ENCODE results near the gene TOGARAM1.

TOGARAM1 gene

DNA sequence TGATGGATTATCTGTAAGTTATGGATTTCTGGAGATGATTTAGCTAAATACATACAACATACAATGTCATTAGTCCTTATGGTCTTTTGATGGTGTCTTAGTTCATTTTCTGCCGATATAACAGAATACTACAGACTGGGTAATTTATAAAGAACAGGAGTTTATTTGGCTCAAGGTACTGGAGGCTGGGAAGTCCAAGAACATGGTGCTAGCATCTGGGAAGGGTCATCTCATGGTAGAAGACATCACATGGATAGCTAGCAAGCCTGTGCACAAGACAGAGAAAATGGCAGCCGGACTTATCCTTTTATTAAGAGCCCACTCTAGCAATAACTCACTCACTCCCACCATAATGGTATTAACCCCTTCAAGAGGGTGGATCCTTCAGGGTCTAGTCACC lies 24.4 kb upstream of the TOGARAM1 start:
- Histone ChIP-seq H3K27me3 (ENCODE audit: insufficient read depth, low read depth) (no peaks in the 10 kb centered on the region), H3K36me3 (ENCODE audit: insufficient read depth) (no peaks in the 10 kb centered on the region), H3K4me1 (ENCODE audit: low read depth, poor library complexity, severe bottlenecking) (no peaks in the 10 kb centered on the region), H3K4me3 (IDR thresholded peaks at IDR 0.05; ENCODE audit: insufficient read depth, low read depth, low read length) (no peak overlapping the region), H2AFZ (ENCODE audit: low read depth) (no peak overlapping the region), H4K20me1 (ENCODE audit: insufficient read depth) (no peaks in the 10 kb centered on the region), H3K4me2 (no peak overlapping the region), H3K9ac (no peak overlapping the region), H3K79me2 (ENCODE audit: insufficient read depth, low read depth) (no peaks in the 10 kb centered on the region), H3K27ac (no peak overlapping the region)
- TF ChIP-seq, protein P1, sequence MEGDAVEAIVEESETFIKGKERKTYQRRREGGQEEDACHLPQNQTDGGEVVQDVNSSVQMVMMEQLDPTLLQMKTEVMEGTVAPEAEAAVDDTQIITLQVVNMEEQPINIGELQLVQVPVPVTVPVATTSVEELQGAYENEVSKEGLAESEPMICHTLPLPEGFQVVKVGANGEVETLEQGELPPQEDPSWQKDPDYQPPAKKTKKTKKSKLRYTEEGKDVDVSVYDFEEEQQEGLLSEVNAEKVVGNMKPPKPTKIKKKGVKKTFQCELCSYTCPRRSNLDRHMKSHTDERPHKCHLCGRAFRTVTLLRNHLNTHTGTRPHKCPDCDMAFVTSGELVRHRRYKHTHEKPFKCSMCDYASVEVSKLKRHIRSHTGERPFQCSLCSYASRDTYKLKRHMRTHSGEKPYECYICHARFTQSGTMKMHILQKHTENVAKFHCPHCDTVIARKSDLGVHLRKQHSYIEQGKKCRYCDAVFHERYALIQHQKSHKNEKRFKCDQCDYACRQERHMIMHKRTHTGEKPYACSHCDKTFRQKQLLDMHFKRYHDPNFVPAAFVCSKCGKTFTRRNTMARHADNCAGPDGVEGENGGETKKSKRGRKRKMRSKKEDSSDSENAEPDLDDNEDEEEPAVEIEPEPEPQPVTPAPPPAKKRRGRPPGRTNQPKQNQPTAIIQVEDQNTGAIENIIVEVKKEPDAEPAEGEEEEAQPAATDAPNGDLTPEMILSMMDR (conservative IDR thresholded peaks at IDR 0.05; ENCODE audit: low read depth, low read length) = no peak

DNA sequence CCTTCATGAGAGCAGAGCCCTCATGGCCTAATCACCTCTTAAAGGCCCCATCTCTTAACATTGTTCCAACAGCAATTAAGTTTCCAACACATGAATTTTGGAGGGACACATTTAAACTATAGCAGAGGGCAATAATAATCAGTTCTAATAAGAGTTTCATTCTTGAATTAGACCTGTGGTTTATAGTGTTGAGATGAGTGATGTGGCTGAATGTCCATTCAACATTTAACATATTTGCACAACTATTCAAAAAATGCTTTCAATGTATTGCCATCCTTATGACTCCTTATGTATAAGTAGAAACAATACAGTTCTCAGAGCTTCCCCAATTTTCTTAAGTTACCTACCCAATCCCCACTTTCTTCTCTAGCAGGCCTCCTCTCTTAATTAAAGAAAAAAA lies 21.8 kb upstream of the TOGARAM1 start:
- no peaks in the 10 kb centered on the region for H3K79me2 ChIP-seq (ENCODE audit: insufficient read depth, low read depth)
- H3K4me1 ChIP-seq (ENCODE audit: low read depth, poor library complexity, severe bottlenecking) = no peaks in the 10 kb centered on the region
- no peak overlapping the region for H3K27ac ChIP-seq
- H3K36me3 ChIP-seq (ENCODE audit: insufficient read depth) = no peaks in the 10 kb centered on the region
- H2AFZ ChIP-seq (ENCODE audit: low read depth) = no peak overlapping the region
- H3K9ac ChIP-seq = no peak overlapping the region
- no peak overlapping the region for H3K4me3 ChIP-seq (IDR thresholded peaks at IDR 0.05; ENCODE audit: insufficient read depth, low read depth, low read length)
- H3K27me3 ChIP-seq (ENCODE audit: insufficient read depth, low read depth) = no peaks in the 10 kb centered on the region
- H4K20me1 ChIP-seq (ENCODE audit: insufficient read depth) = no peaks in the 10 kb centered on the region
- TF ChIP-seq, protein P1 (conservative IDR thresholded peaks at IDR 0.05; ENCODE audit: low read depth, low read length) = no peak
- H3K4me2 ChIP-seq = no peak overlapping the region

DNA sequence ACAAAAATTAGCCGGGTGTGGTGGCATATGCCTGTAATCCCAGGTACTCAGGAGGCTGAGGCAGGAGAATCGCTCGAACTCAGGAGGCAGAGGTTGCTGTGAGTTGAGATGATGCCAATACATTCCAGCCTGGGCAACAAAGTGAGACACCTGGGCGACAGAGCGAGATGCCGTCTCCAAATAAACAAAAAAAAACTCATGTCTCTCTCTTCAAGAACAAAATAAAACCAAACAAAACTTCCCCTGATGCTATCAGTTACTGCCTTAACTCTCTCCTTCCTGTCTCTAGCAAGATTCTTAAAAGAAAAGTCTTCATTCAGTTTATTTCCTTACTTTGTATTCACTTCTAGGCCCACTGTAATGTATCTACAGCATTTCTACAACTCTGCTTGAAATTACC lies 21.0 kb upstream of the TOGARAM1 start:
- Histone ChIP-seq H3K4me2 (no peak overlapping the region), H3K9ac (no peak overlapping the region), H3K79me2 (ENCODE audit: insufficient read depth, low read depth) (no peaks in the 10 kb centered on the region), H4K20me1 (ENCODE audit: insufficient read depth) (no peaks in the 10 kb centered on the region), H3K36me3 (ENCODE audit: insufficient read depth) (no peaks in the 10 kb centered on the region), H3K4me1 (ENCODE audit: low read depth, poor library complexity, severe bottlenecking) (no peaks in the 10 kb centered on the region), H3K4me3 (IDR thresholded peaks at IDR 0.05; ENCODE audit: insufficient read depth, low read depth, low read length) (no peak overlapping the region), H2AFZ (ENCODE audit: low read depth) (no peak overlapping the region), H3K27ac (no peak overlapping the region), H3K27me3 (ENCODE audit: insufficient read depth, low read depth) (no peaks in the 10 kb centered on the region)
- TF ChIP-seq, protein P1 (conservative IDR thresholded peaks at IDR 0.05; ENCODE audit: low read depth, low read length) = no peak

DNA sequence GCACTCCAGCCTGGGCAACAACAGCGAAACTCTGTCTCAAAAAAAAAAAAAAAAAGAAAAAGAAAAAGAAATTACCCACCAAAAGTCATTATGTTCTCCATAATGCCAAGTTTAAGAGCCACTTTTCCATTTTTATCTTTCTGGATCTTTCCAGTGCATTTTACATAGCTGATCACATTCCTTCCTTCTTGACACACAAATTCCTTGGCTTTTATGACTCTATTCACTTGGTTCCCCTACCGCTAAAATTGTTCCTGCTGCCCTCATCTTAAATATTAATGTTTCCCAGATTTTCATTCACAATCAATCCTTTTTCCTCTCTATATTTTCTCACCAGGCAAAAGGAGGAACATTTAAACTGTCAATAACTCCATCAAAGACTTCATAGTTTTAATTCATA lies 20.4 kb upstream of the TOGARAM1 start:
- TF ChIP-seq, protein P1 (conservative IDR thresholded peaks at IDR 0.05; ENCODE audit: low read depth, low read length) = no peak
- no peaks in the 10 kb centered on the region for H3K79me2 ChIP-seq (ENCODE audit: insufficient read depth, low read depth)
- no peak overlapping the region for H3K4me3 ChIP-seq (IDR thresholded peaks at IDR 0.05; ENCODE audit: insufficient read depth, low read depth, low read length)
- no peaks in the 10 kb centered on the region for H3K4me1 ChIP-seq (ENCODE audit: low read depth, poor library complexity, severe bottlenecking)
- no peak overlapping the region for H3K9ac ChIP-seq
- H3K36me3 ChIP-seq (ENCODE audit: insufficient read depth) = no peaks in the 10 kb centered on the region
- H4K20me1 ChIP-seq (ENCODE audit: insufficient read depth) = no peaks in the 10 kb centered on the region
- H3K27me3 ChIP-seq (ENCODE audit: insufficient read depth, low read depth) = no peaks in the 10 kb centered on the region
- H3K27ac ChIP-seq = no peak overlapping the region
- no peak overlapping the region for H2AFZ ChIP-seq (ENCODE audit: low read depth)
- no peak overlapping the region for H3K4me2 ChIP-seq

DNA sequence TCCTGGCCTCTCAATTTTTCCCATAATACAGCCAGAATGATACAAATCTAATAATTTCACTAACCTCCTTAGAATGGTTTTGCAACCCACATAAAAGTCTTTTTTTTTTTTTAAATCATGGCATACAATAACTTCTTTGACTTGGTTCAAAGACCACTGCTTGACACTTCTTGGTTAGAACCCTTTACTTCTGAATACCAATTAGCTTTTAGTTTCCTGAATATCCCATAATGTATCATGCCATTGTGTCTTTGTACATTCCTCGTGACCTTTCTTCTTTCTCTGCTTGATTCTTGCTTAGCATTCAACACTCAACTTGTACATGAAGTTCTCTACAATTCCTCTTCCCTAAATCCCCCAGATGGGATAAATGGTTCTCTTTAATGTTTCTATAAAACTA lies 19.6 kb upstream of the TOGARAM1 start:
- no peak overlapping the region for H3K4me2 ChIP-seq
- no peaks in the 10 kb centered on the region for H4K20me1 ChIP-seq (ENCODE audit: insufficient read depth)
- no peak overlapping the region for H2AFZ ChIP-seq (ENCODE audit: low read depth)
- TF ChIP-seq, protein P1 (conservative IDR thresholded peaks at IDR 0.05; ENCODE audit: low read depth, low read length) = no peak
- no peaks in the 10 kb centered on the region for H3K27me3 ChIP-seq (ENCODE audit: insufficient read depth, low read depth)
- H3K4me1 ChIP-seq (ENCODE audit: low read depth, poor library complexity, severe bottlenecking) = no peaks in the 10 kb centered on the region
- H3K9ac ChIP-seq = no peak overlapping the region
- no peak overlapping the region for H3K27ac ChIP-seq
- no peaks in the 10 kb centered on the region for H3K79me2 ChIP-seq (ENCODE audit: insufficient read depth, low read depth)
- no peaks in the 10 kb centered on the region for H3K36me3 ChIP-seq (ENCODE audit: insufficient read depth)
- H3K4me3 ChIP-seq (IDR thresholded peaks at IDR 0.05; ENCODE audit: insufficient read depth, low read depth, low read length) = no peak overlapping the region
